ENCODE results near the gene TP53BP2. TPM values are rescaled to one million over a fixed set of nuclear protein-coding genes. Genes with fewer than 3 reads are reported as not detected.

The TP53BP2 gene
- total and polyA plus RNA-seq, 2 experiments from 2014 or later = 9.2 to 18.2 TPM

- no peaks in the 10 kb centered on the region for H3K4me1 ChIP-seq (ENCODE audit: insufficient read depth)
- no peak overlapping the region for H3K4me2 ChIP-seq (ENCODE audit: unreplicated experiment)
- DNase-seq = no peak
- WGBS, 2 experiments (ENCODE audit: low coverage in 1 of 2, low lambda C conversion rate in 2 of 2, missing lambda C conversion rate in 2 of 2) = 97% methylated on average over 6 of the region's 6 CpGs
- H3K4me3 ChIP-seq = no peak overlapping the region
- peaks cover 12% of the 10 kb centered on the region; the same call in 1 of the 2 replicates for H3F3A ChIP-seq (ENCODE audit: insufficient read depth)
- peaks cover 62% of the 10 kb centered on the region for H3K36me3 ChIP-seq (ENCODE audit: low read depth)
- no peaks in the 10 kb centered on the region for H3K27me3 ChIP-seq (replicated peaks; ENCODE audit: insufficient read depth)
- H4K20me1 ChIP-seq (ENCODE audit: insufficient read depth) = no peaks in the 10 kb centered on the region
- H2AFZ ChIP-seq = no peak overlapping the region
- no peaks in the 10 kb centered on the region for H3K9me3 ChIP-seq (ENCODE audit: low read depth)
- H3K9ac ChIP-seq = no peak overlapping the region
- in situ Hi-C loops (cut with MboI) = no loop called here
- no peak overlapping the region for H3K27ac ChIP-seq
- TF ChIP-seq EZH2 (IDR thresholded peaks at IDR 0.05; ENCODE audit: insufficient read depth, poor library complexity, severe bottlenecking) (no peak), EZH2phosphoT487 (IDR thresholded peaks at IDR 0.05; ENCODE audit: insufficient read depth, low read depth) (no peak)
- no peaks in the 10 kb centered on the region for H3K9me2 ChIP-seq (ENCODE audit: insufficient read depth)
- no peaks in the 10 kb centered on the region for H3K79me2 ChIP-seq (ENCODE audit: insufficient read depth)
Measured at GRCh38 chr1:223760833-223761232, 84.9 kb downstream of the TP53BP2 start.

GRCh38 chr1:223759273-223759672, 86.5 kb downstream of the TP53BP2 start:
- Histone ChIP-seq H3K9ac (no peak overlapping the region), H3K79me2 (ENCODE audit: insufficient read depth) (no peaks in the 10 kb centered on the region), H3K27me3 (replicated peaks; ENCODE audit: insufficient read depth) (no peaks in the 10 kb centered on the region), H3K4me3 (no peak overlapping the region), H3K36me3 (ENCODE audit: low read depth) (peaks cover 64% of the 10 kb centered on the region), H2AFZ (no peak overlapping the region), H3K9me2 (ENCODE audit: insufficient read depth) (no peaks in the 10 kb centered on the region), H3K27ac (no peak overlapping the region), H3K4me1 (ENCODE audit: insufficient read depth) (no peaks in the 10 kb centered on the region), H3K9me3 (ENCODE audit: low read depth) (no peaks in the 10 kb centered on the region), H3F3A (ENCODE audit: insufficient read depth) (peaks cover 12% of the 10 kb centered on the region; the same call in 1 of the 2 replicates), H4K20me1 (ENCODE audit: insufficient read depth) (no peaks in the 10 kb centered on the region), H3K4me2 (ENCODE audit: unreplicated experiment) (no peak overlapping the region)
- no peak for DNase-seq
- in situ Hi-C loops (cut with MboI) = no loop called here
- 88 to 89% methylated on average over 13 of the region's 13 CpGs for WGBS, 2 experiments (ENCODE audit: low coverage in 1 of 2, low lambda C conversion rate in 2 of 2, missing lambda C conversion rate in 2 of 2)
- TF ChIP-seq EZH2phosphoT487 (IDR thresholded peaks at IDR 0.05; ENCODE audit: insufficient read depth, low read depth) = no peak
- no peak for TF ChIP-seq EZH2 (IDR thresholded peaks at IDR 0.05; ENCODE audit: insufficient read depth, poor library complexity, severe bottlenecking)

GRCh38 chr1:223758734-223759133, 87.0 kb downstream of the TP53BP2 start:
- peaks cover 65% of the 10 kb centered on the region for H3K36me3 ChIP-seq (ENCODE audit: low read depth)
- no peak for DNase-seq
- no peak overlapping the region for H2AFZ ChIP-seq
- WGBS, 2 experiments (ENCODE audit: low coverage in 1 of 2, low lambda C conversion rate in 2 of 2, missing lambda C conversion rate in 2 of 2) = 95 to 97% methylated on average over 9 of the region's 9 CpGs
- no peak overlapping the region for H3K9ac ChIP-seq
- no peaks in the 10 kb centered on the region for H3K9me3 ChIP-seq (ENCODE audit: low read depth)
- no peak overlapping the region for H3K4me2 ChIP-seq (ENCODE audit: unreplicated experiment)
- H3K9me2 ChIP-seq (ENCODE audit: insufficient read depth) = no peaks in the 10 kb centered on the region
- in situ Hi-C loops (cut with MboI) = no loop called here
- H3K4me3 ChIP-seq = no peak overlapping the region
- H3K27ac ChIP-seq = no peak overlapping the region
- no peaks in the 10 kb centered on the region for H3K4me1 ChIP-seq (ENCODE audit: insufficient read depth)
- H3F3A ChIP-seq (ENCODE audit: insufficient read depth) = 0 out of 2 replicates have a peak, but pooled peaks cover 8% of the 10 kb centered on the region
- H4K20me1 ChIP-seq (ENCODE audit: insufficient read depth) = no peaks in the 10 kb centered on the region
- H3K27me3 ChIP-seq (replicated peaks; ENCODE audit: insufficient read depth) = no peaks in the 10 kb centered on the region
- TF ChIP-seq EZH2 (IDR thresholded peaks at IDR 0.05; ENCODE audit: insufficient read depth, poor library complexity, severe bottlenecking) (no peak), EZH2phosphoT487 (IDR thresholded peaks at IDR 0.05; ENCODE audit: insufficient read depth, low read depth) (no peak)
- 0 out of 2 replicates have a peak, but pooled peaks cover 4% of the 10 kb centered on the region for H3K79me2 ChIP-seq (ENCODE audit: insufficient read depth)

- in situ Hi-C loops (cut with MboI) = no loop called here
Measured at GRCh38 chr1:223756806-223757700, 88.7 kb downstream of the TP53BP2 start.

More at GRCh38 chr1:223756806-223757700, 88.7 kb downstream of the TP53BP2 start:
- H3K9me2 ChIP-seq (ENCODE audit: insufficient read depth) = no peaks in the 10 kb centered on the region
- 85 to 88% methylated on average over 20 of the region's 20 CpGs for WGBS, 2 experiments (ENCODE audit: low coverage in 1 of 2, low lambda C conversion rate in 2 of 2, missing lambda C conversion rate in 2 of 2)
- H3K36me3 ChIP-seq (ENCODE audit: low read depth) = peaks cover 63% of the 10 kb centered on the region
- no peaks in the 10 kb centered on the region for H3K9me3 ChIP-seq (ENCODE audit: low read depth)
- H2AFZ ChIP-seq = no peak overlapping the region
- no peaks in the 10 kb centered on the region for H3K4me1 ChIP-seq (ENCODE audit: insufficient read depth)
- no peak overlapping the region for H3K4me3 ChIP-seq
- H3K79me2 ChIP-seq (ENCODE audit: insufficient read depth) = 0 out of 2 replicates have a peak, but pooled peaks cover 4% of the 10 kb centered on the region
- no peak for TF ChIP-seq EZH2 (IDR thresholded peaks at IDR 0.05; ENCODE audit: insufficient read depth, poor library complexity, severe bottlenecking)
- TF ChIP-seq EZH2phosphoT487 (IDR thresholded peaks at IDR 0.05; ENCODE audit: insufficient read depth, low read depth) = no peak
- DNase-seq = no peak
- H4K20me1 ChIP-seq (ENCODE audit: insufficient read depth) = no peaks in the 10 kb centered on the region
- no peaks in the 10 kb centered on the region for H3K27me3 ChIP-seq (replicated peaks; ENCODE audit: insufficient read depth)
- no peak overlapping the region for H3K9ac ChIP-seq
- no peaks in the 10 kb centered on the region for H3F3A ChIP-seq (ENCODE audit: insufficient read depth)
- no peak overlapping the region for H3K27ac ChIP-seq
- no peak overlapping the region for H3K4me2 ChIP-seq (ENCODE audit: unreplicated experiment)
